Fibroblast of skin of scalp (primary cell): ENCODE measurements around the gene G6PD.
"Not testable (repeated sequence)": the region's sequence is repeated elsewhere in the genome, so short reads cannot be mapped to it uniquely, and the experiment has no call there.

ENCODE experiments used
- DNase-seq: peaks from one replicate; pipeline ENCODE4 v3.0.0-alpha.2; 2013

The G6PD gene

GRCh38 chrX:154542723-154543424, 3.8 kb downstream of the G6PD start:
- no peak for DNase-seq

- DNase-seq = peak; percentile 96
These were observed 4.5 kb downstream of the G6PD start for GRCh38 chrX:154541896-154542722.

- DNase-seq = no peak
These were observed 5.1 kb downstream of the G6PD start for GRCh38 chrX:154541589-154541895.

GRCh38 chrX:154540897-154541535, 5.6 kb downstream of the G6PD start:
- DNase-seq = no peak

- not testable (repeated sequence) for DNase-seq
These were observed 6.3 kb downstream of the G6PD start for GRCh38 chrX:154540365-154540764.

- DNase-seq = no peak
These were observed 7.6 kb downstream of the G6PD start for GRCh38 chrX:154539077-154539476.

GRCh38 chrX:154535892-154536291, 10.8 kb downstream of the G6PD start:
- no peak for DNase-seq

- DNase-seq = peak; percentile 82
These were observed 11.9 kb downstream of the G6PD start for GRCh38 chrX:154534526-154535322.

GRCh38 chrX:154532690-154533089, 14.0 kb downstream of the G6PD start:
- DNase-seq = no peak

- DNase-seq = peak; percentile 46
These were observed 15.0 kb downstream of the G6PD start for GRCh38 chrX:154531626-154532025.

- DNase-seq = no peak
These were observed 16.4 kb downstream of the G6PD start for GRCh38 chrX:154530286-154530685.

- DNase-seq = no peak
These were observed 17.4 kb downstream of the G6PD start for GRCh38 chrX:154529206-154529612.

GRCh38 chrX:154526901-154527675, 19.6 kb downstream of the G6PD start:
- DNase-seq = peak; percentile 76

GRCh38 chrX:154525606-154526490, 20.8 kb downstream of the G6PD start:
- no peak for DNase-seq

GRCh38 chrX:154519389-154519788, 27.3 kb downstream of the G6PD start:
- no peak for DNase-seq

- no peak for DNase-seq
These were observed 29.4 kb downstream of the G6PD start for GRCh38 chrX:154517101-154517781.

GRCh38 chrX:154516656-154517100, 30.0 kb downstream of the G6PD start:
- peak; percentile 28 for DNase-seq

GRCh38 chrX:154515966-154516655, 30.5 kb downstream of the G6PD start, which contains the start of gene FAM3A:
Gene FAM3A (minus strand): TSS chrX:154516232. CDS start chrX:154515772, 460 bp downstream.
- peak; percentile 91 for DNase-seq
